Left hindlimb (tissue), 1 donor: Measurements from ENCODE around the gene RNF133.
"Not testable (repeated sequence)": the region's sequence is repeated elsewhere in the genome, so short reads cannot be mapped to it uniquely, and the experiment has no call there.

ENCODE experiments used
- DNase-seq: peaks from one replicate; pipeline ENCODE4 v3.0.0-alpha.2; 2018

RNF133 gene

DNA sequence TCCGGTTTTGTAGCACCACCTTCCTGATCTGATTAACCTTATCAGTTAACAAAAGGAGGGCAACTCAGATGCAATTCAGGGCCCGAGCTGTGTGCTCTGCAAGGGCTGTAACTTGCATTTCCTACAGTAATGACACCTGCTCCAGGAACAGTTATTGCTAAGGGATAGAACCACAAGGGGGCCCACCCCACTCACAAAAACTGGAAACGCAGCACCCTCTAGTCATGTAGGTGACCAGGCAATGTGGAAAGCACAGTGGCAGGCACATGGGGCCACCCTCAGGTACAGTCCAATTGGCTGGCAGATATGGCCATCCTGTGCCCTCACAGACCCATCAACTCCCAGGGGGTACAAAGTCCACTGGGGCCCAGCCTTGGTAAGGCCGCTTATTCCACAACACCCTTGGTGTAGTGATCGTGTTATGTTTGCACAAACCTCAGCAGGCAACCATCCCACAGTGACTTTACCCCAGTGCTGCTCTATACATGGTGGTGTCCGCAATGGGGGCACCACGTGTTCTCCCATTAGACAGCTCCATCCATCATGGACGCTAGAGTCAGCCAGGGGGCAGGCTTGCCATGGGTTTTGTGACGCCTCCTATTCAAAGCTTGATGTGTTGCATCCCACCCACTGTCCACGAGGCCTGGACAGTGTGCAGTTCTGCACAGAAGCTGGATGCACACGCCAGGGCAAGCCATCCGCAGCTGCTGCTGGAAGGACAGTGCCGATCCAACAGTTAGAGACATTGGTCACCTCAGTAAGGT lies 9.4 kb downstream of the RNF133 start:
- DNase-seq: no peak

GRCh38 chr7:122688400-122688998 lies 10.4 kb downstream of the RNF133 start:
- no peak for DNase-seq

DNA sequence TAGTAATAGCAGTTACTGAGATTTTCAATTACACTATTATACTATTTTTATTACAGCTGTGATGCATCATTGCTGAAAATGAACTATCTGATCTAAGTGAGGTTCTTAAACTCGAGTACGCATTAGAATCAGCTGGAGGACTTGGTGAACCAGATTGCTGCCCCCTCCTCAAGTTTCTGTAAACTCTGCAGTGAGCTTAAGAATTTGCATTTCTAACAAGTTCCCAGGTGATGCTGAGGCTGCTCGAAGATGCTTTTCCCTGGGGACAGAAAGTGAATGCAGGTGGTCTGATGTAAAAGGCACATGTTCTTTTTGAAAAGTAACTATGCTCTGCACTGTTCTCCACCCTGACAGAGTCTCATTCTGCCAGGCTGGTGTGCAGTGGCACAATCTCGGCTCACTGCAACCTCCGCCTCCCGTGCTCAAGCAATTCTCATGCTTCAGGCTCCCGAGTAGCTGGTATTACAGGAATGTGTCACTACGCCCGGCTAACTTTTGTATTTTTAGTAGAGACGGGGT lies 12.5 kb downstream of the RNF133 start:
- no peak for DNase-seq

DNA sequence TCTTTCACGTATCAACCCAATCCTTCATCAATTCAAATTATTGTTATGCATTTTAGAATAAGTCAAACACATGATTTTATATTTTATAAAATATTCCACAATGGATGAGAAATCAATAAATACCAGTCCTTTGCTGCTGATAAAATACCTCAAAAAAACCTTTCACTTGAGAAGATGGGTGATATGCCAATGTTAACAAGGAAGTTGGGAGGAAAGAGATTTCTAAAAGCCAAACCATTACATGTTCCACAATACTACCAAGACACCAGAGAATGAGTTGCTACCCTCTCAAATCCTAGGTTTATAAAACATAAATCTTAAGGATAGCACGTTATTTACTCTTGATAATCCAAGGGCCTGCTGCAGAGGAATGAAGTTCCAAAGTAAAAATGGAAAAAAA lies 14.4 kb downstream of the RNF133 start:
- DNase-seq: no peak

- no peak for DNase-seq
These were observed 15.9 kb downstream of the RNF133 start for GRCh38 chr7:122682815-122683550.

DNA sequence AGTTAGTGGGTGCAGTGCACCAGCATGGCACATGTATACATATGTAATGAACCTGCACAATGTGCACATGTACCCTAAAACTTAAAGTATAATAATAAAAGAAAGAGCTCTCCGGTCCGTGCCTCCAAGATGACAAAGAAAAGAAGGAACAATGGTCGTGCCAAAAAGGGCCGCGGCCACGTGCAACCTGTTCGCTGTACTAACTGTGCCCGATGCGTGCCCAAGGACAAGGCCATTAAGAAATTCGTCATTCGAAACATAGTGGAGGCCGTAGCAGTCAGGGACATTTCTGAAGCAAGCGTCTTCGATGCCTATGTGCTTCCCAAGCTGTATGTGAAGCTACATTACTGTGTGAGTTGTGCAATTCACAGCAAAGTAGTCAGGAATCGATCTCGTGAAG lies 17.7 kb downstream of the RNF133 start:
- not testable (repeated sequence) for DNase-seq

GRCh38 chr7:122679813-122680212 lies 19.1 kb downstream of the RNF133 start:
- DNase-seq: no peak

DNA sequence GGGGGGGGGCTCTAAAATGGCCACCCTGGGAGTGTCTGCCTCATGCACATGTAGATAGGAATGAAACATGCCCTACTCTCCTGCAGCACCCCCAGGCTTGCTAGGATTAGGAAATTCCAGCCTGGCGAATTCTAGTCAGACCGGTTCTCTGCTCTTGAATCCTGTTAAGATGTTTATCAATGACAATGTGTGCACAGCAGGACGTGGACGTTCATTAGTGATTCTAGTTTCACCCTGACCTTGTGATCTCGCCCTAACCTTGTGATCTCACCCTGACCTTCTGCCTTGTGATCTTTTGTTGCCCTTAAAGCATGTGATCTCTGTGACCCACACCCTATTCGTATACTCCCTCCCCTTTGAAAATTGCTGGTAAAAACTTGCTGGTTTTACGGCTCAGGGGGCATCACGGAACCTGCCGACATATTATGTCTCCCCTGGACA lies 19.6 kb downstream of the RNF133 start:
- not testable (repeated sequence) for DNase-seq

GRCh38 chr7:122677149-122677548 lies 21.8 kb downstream of the RNF133 start:
- no peak for DNase-seq

DNA sequence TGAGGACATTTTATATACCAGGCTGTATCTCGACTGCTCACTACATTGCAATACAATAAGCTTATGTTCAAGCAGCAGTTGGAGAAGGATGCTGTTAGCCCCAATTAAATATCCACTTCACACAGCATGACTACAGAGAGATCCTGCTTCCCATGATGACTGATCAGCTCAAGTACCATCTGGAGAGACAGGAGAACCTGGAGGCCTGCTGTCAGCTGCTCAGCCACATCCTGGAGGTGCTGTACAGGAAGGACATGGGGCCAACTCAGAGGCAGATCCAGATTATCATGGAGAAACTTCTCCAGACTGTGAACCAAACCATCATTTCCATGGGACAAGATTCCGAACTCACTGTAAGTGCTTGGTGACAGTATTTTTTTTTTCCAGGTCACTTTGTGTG lies 22.5 kb downstream of the RNF133 start:
- no peak for DNase-seq

- DNase-seq: no peak
These were observed 23.3 kb downstream of the RNF133 start for GRCh38 chr7:122675621-122676020.

DNA sequence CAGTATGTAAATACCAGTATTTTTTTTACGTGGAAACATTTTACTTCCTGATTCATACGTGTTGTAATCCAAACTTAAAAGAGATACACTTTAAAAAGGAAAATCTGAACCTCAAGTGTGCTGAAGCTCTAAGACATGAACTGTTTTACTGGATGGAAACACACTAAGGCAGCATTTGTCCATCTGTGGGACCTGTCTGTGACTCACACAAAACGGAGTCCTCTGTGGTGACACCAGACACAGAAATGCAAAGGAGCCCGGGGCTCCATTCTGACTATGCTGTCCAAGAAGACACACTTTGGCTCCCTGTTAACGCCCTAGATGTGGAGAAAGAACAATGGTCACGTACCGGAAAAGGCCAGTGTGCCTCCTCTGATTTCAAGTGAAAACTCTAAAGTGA lies 23.9 kb downstream of the RNF133 start:
- DNase-seq: no peak

GRCh38 chr7:122674502-122674901 lies 24.4 kb downstream of the RNF133 start:
- DNase-seq: peak; percentile 58

GRCh38 chr7:122673951-122674350 lies 25.0 kb downstream of the RNF133 start:
- DNase-seq: no peak

DNA sequence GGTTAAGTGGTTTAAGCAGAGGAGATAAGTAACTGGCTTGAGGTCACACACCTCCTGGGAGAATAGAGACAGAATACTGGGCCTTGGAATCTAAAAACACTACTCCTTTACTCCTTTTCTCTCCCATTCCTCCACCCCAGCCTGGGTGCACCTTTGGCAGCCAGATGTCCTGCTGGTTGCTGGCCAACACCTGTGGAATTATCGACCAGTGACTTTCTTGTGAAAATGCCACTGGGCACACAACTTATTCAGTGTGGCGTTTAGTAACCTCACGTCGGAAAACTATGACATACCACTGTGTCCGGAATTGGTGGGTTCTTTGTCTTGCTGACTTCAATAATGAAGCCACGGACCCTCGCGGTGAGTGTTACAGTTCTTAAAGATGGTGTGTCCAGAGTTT lies 26.4 kb downstream of the RNF133 start:
- no peak for DNase-seq

DNA sequence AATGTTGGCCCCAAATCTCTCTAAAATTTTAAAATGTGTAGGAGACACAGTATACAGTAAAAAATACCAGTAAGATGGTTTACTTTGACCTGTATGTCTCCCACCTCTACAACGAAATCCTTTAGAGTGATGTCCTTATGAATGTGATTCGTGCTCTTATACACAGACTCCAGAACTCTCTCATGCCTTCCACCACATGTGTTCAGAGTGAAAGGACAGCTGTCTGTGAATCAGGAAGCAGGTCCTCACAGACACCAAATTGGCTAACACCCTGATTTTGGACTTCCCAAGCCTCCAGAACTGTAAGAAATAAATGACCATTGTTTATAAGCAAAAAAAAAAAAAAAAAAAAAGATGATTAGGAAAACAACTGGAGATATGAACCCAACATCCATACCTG lies 35.2 kb downstream of the RNF133 start:
- no peak for DNase-seq

DNA sequence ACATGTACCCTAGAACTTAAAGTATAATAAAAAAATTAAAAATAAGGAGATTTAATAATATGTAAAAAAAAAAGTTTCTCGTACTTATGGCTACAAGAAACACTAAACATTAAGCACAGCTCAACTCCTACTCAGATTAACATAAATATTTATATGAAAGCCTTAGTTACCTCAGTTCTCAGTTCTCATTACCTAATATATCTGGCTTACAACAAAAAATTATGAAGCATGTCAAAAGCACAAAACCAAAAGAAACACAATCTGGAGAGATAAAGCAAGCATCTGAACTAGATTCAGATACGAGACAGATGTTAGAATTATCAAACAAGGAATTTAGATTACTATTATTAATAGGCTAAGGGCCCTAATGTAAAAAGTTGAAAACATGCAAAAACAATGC lies 40.1 kb downstream of the RNF133 start:
- no peak for DNase-seq

- no peak for DNase-seq
These were observed 45.2 kb downstream of the RNF133 start for GRCh38 chr7:122653685-122654084.

DNA sequence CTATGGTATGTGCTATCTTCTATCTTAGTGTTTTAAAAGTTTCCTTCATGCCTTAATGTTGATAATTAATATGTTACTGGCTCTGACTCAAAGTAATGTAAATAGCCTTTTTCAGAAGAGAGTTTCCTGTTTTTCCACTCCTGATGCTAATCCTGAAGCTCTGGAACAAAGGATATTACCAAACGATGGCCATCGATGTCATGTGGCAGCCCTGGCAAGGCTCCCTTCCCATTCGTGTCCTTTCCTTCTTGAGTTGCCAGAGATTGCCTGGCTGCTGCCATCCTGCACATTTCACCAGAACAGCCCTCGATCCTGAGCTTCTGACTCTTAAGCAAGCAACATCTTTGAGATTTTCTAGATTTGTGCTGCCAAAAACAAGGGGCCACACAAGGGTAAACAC lies 46.0 kb downstream of the RNF133 start:
- no peak for DNase-seq

DNA sequence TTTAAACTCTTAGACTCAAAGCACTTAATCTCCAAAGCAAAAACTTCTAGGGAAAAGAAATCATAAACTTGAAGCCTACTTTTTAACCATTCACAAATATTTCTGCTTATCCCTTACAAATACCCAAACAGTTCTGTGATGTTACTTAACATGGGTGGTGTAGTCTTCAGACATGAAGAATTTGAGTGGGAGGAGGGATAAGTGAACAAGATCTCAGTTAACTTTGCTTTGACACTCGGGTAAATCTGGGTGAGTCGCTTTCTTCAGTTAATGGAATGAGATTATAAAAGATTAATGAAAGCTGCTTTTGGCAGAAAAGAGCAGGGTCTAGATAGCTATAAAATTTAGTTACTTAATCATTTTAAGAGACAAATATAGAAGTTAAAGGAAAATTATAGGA lies 47.5 kb downstream of the RNF133 start:
- no peak for DNase-seq
